ENCODE data around the gene USP48. TPM values are rescaled to one million over a fixed set of nuclear protein-coding genes. Genes with fewer than 3 reads are reported as not detected.

The USP48 gene
- total RNA-seq, 4 donors from 2014 or later: 39.2 to 83.1 (median 51.5) TPM

DNA sequence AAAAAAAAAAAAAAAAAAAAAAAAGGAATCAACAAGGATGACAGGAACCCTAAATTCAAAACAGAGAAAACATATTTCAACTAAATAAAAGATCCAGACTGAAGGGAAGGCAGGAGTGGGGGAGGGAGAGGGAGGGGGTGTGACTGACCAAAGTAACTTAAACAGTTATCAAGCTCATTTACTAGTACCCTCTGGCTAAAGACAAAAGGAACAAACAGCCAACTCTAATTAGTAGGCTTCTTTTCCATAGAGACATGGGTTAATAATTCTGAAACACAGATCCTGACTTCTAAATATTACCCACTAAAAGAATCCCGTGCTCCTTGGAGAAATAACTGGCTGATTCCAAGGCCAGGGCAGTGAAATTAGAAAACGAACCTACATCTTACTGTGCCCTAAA lies 23.8 kb downstream of the USP48 start:
- Histone ChIP-seq H3K36me3 (peaks cover 0 to 27% of the 10 kb centered on the region in 2 donors), H3K27ac (no peak overlapping the region), H3K9me3 (no peaks in the 10 kb centered on the region), H3K4me1 (peaks cover 4 to 53% (median 17%) of the 10 kb centered on the region in 3 donors), H3K4me3 (no peak overlapping the region), H3K27me3 (no peaks in the 10 kb centered on the region)
- 7% methylated on average over 2 of the region's 2 CpGs; no CpG with 5 or more reads in 1 of the 2 donors for WGBS, 2 donors (ENCODE audit: low coverage in 1 of 2)
- no peak for ATAC-seq
- TF ChIP-seq CTCF (IDR thresholded peaks at IDR 0.05) (no peak), POLR2AphosphoS5 (IDR thresholded peaks at IDR 0.05) (no peak)

- Histone ChIP-seq H3K4me3 (no peak overlapping the region), H3K36me3 (peaks cover 0 to 33% of the 10 kb centered on the region in 2 donors), H3K9me3 (no peaks in the 10 kb centered on the region), H3K27ac (no peak overlapping the region), H3K27me3 (no peaks in the 10 kb centered on the region), H3K4me1 (peaks cover 4 to 48% (median 11%) of the 10 kb centered on the region in 3 donors)
- no peak for ATAC-seq
- no peak for TF ChIP-seq CTCF (IDR thresholded peaks at IDR 0.05)
- no peak for TF ChIP-seq EP300 (IDR thresholded peaks at IDR 0.05)
- no peak for TF ChIP-seq POLR2AphosphoS5 (IDR thresholded peaks at IDR 0.05)
- TF ChIP-seq POLR2A (IDR thresholded peaks at IDR 0.05): no peak
- WGBS, 2 donors (ENCODE audit: low coverage in 1 of 2): 91 to 100% methylated on average over 3 to 8 of the region's 8 CpGs
Measured at GRCh38 chr1:21758614-21759013, 24.3 kb downstream of the USP48 start.

DNA sequence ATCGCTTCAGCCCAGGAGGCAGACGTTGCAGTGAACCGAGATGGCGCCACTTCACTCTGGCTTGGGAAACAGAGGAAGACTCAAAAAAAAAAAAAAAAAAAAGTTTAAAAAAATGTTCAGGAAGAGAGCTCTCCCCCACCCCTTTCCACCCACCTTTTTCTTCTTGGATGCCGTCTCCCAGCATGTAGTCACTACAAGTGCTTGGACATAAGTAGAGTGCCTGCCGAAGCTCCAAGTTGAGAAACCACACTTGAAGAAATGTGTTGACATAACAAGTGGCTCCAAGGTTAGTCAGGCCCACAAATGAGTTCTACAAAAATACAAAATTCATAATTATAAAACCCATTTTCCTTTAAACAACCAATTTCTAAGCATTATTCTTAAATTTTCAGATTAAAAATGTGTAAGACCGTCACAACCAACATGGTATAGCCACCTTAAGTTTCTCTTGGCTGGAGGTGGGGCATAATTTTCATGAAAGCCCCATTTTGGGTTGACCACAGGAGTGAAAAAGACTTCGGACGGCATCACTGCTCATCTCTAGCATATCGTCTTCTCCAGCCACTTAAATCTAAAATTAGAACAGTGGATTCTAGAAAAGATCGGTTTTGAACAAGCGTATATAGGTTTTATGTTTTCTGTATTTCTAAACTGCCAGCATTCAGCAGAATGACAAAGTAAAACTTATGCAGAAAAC lies 26.4 kb downstream of the USP48 start:
- Histone ChIP-seq H3K36me3 (peaks cover 0 to 54% of the 10 kb centered on the region in 2 donors), H3K27ac (no peak overlapping the region), H3K4me1 (peaks cover 4 to 28% (median 8%) of the 10 kb centered on the region in 3 donors), H3K9me3 (no peaks in the 10 kb centered on the region), H3K27me3 (no peaks in the 10 kb centered on the region), H3K4me3 (no peak overlapping the region)
- 91 to 95% methylated on average over 7 of the region's 12 CpGs for WGBS, 2 donors (ENCODE audit: low coverage in 1 of 2)
- TF ChIP-seq POLR2AphosphoS5 (IDR thresholded peaks at IDR 0.05) (no peak), EP300 (IDR thresholded peaks at IDR 0.05) (no peak), CTCF (IDR thresholded peaks at IDR 0.05) (no peak), POLR2A (IDR thresholded peaks at IDR 0.05) (no peak)
- ATAC-seq: no peak

- no peak overlapping the region for H3K27ac ChIP-seq
- WGBS, 2 donors (ENCODE audit: low coverage in 1 of 2): 83 to 92% methylated on average over 2 of the region's 2 CpGs
- no peak for ATAC-seq
- H3K9me3 ChIP-seq: no peaks in the 10 kb centered on the region
- no peak overlapping the region for H3K4me3 ChIP-seq
- H3K36me3 ChIP-seq: peaks cover 0 to 68% of the 10 kb centered on the region in 2 donors
- no peaks in the 10 kb centered on the region for H3K27me3 ChIP-seq
- TF ChIP-seq POLR2AphosphoS5 (IDR thresholded peaks at IDR 0.05): no peak
- TF ChIP-seq POLR2A (IDR thresholded peaks at IDR 0.05): no peak
- TF ChIP-seq EP300 (IDR thresholded peaks at IDR 0.05): no peak
- no peak for TF ChIP-seq CTCF (IDR thresholded peaks at IDR 0.05)
- H3K4me1 ChIP-seq: peaks cover 4 to 17% (median 8%) of the 10 kb centered on the region in 3 donors
Measured at GRCh38 chr1:21755067-21755466, 27.9 kb downstream of the USP48 start.

DNA sequence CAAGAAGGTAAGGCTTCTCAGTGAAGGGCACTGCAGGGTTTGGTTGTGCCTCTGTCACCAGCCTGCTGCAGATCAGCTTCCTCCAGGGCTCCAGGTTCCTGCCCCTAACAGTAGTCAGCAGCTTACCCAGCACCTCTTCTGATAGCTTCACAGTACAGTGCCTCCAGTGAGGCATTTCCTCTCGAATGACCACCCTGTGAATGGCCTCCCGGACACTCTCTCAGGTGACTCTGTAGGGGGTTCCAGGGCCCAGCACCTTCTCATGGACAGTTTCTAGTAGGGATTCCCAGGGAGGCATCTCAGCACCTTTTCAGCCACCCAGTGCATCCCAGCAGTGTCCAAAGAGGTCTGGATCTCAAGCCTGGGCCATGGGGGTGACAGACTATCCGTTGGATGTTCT lies 28.4 kb downstream of the USP48 start:
- 89 to 100% methylated on average over 1 of the region's 3 CpGs for WGBS, 2 donors (ENCODE audit: low coverage in 1 of 2)
- no peaks in the 10 kb centered on the region for H3K27me3 ChIP-seq
- TF ChIP-seq EP300 (IDR thresholded peaks at IDR 0.05) (no peak), POLR2AphosphoS5 (IDR thresholded peaks at IDR 0.05) (no peak), POLR2A (IDR thresholded peaks at IDR 0.05) (no peak), CTCF (IDR thresholded peaks at IDR 0.05) (no peak)
- no peaks in the 10 kb centered on the region for H3K9me3 ChIP-seq
- H3K4me1 ChIP-seq: peaks cover 4 to 14% (median 5%) of the 10 kb centered on the region in 3 donors
- no peak overlapping the region for H3K27ac ChIP-seq
- no peak overlapping the region for H3K4me3 ChIP-seq
- ATAC-seq: no peak
- H3K36me3 ChIP-seq: peaks cover 0 to 73% of the 10 kb centered on the region in 2 donors
